GM18508 (cell line): ENCODE results near the gene KLHL25.
"Not testable (repeated sequence)": the region's sequence is repeated elsewhere in the genome, so short reads cannot be mapped to it uniquely, and the experiment has no call there.

Experiments used
- ATAC-seq: cut with Tn5 transposase; IDR thresholded peaks from one replicate; pipeline ENCODE4 v1.9.1; 2021; ENCODE audit warnings: moderate number of reproducible peaks; ENCODE audit not compliant: insufficient read depth, unreplicated experiment

The KLHL25 gene, protein sequence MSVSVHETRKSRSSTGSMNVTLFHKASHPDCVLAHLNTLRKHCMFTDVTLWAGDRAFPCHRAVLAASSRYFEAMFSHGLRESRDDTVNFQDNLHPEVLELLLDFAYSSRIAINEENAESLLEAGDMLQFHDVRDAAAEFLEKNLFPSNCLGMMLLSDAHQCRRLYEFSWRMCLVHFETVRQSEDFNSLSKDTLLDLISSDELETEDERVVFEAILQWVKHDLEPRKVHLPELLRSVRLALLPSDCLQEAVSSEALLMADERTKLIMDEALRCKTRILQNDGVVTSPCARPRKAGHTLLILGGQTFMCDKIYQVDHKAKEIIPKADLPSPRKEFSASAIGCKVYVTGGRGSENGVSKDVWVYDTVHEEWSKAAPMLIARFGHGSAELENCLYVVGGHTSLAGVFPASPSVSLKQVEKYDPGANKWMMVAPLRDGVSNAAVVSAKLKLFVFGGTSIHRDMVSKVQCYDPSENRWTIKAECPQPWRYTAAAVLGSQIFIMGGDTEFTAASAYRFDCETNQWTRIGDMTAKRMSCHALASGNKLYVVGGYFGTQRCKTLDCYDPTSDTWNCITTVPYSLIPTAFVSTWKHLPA

DNA sequence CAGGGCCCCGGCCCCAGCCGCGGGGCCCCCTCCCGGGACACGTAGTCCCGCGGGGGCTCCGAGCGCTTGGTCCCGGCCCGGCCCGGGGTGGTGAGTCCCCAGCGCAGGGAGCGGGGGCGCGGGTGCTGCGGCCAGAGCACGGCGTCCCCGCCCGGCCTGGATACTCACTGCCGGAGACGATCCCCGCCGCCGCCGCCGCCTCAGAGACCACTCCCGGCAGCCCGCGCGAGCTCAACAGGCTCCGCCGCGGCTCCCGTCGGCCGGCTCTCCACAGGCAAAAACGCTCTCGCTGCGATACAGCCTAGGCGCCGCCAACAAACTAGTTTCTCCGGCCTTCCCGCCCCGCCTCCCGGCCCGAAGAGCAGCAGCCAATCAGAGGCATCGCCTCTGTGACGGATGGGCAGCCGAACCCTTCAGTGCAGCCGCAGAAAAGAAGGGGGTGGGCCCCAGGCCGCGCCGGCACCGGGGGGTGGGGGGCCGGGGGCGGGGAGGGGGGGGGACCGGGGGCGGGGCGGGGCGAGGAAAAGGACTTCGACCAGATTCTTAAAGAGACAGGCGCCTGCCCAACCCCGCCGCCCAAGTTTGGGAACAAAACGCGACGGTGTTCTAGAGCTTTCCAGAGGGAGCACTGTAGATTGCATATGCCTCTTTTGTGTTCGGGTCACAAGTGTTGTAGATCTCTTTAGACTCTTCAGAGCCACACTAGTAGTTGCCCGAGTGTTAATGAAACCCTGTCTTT is at the start of gene KLHL25:
Gene KLHL25 (minus strand): TSS at position 328 of the 739 bp plus-strand sequence. CDS start 25,115 bp downstream, outside the sequence.
- ATAC-seq, result peak; percentile 93

DNA sequence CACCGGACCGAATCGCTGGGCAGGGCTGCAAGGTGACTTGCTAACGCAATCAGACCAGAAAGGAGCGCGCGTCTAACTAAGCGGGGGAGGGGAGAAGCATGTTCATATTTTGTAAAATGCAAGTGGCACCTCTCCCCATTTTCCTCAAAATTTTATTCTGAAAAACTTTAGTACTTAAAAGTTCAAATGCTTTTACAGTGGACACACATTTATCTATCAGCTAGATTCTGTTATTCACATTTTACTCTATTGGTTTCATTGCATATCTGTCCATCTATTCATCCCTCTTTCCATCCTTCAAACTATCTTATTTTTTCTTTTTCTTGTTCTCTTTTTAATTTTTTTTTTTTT is 46.1 kb upstream of the KLHL25 start:
- no peak for ATAC-seq

DNA sequence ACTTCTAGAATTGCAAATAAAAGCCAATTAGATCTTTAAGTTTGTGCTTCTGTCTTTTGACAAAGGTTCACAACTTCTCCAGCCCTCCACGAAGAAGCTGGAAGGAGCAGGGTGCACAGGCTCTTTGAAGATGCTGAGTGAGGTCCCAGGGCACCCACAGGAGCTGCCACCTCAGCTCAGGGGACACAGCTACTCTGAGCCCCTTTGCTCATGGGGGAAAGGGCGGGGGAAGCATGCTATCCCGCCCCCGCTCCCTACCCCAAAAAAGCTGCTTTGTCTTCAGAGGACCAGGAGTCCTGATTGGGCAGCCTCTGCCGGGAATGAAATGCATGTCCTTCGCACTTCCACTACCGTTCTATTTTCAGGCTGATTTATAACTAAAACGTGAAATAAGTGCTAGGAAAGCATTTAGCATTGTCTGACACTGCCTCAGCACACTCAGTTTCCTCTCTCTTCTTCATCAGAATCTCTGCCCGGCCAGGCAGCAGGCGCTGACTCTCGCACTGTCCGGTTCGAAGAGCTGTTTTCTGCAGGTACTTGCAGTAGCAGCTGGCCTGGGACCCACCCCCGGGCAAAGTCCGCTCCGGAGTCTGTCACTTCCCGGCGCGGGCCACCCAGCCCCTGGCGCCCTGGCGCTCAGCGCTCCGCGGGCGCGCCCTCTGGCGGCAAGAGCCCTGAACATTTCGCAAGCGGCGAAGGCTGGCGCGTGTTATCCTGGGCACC is 45.5 kb upstream of the KLHL25 start:
- peak; percentile 79 for ATAC-seq

DNA sequence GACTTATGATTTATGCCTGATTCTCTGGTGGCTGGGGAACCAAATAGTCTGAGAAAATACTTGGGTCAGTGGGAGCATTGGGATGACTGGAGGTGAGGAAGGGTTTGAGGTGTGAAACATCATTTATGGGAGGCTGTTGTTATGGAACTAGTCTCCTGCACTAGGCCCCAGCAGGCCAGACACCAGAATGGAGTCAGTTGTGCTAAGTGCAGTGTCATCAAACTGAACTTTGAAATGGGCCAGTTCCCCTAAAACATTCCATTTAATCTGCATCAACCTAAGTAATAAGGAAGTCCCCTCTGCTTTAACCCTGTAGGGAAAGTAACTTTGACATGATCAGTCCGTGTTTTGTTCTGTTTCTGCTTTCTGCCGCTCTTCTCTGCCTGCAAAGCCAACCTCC is 44.9 kb upstream of the KLHL25 start:
- no peak for ATAC-seq

DNA sequence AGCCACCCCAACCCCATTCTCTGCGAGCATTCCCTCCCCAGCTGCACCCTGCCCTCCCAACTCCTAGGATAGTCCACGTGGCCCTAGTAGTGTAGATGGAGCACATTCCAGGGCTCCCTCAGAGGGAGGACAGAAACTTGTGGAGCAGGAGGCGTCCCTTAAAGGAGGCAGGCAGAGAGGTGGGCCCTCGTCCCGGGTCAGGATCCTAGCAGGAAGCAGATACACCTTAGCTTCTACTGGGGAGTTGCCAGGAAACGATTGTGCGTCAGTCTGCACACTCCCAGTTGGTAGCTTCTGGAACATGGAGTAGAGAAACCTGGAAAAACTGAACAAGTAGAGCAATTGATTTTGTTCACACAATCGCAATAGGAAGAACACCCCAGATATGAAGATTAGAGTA is 43.9 kb upstream of the KLHL25 start:
- no peak for ATAC-seq

DNA sequence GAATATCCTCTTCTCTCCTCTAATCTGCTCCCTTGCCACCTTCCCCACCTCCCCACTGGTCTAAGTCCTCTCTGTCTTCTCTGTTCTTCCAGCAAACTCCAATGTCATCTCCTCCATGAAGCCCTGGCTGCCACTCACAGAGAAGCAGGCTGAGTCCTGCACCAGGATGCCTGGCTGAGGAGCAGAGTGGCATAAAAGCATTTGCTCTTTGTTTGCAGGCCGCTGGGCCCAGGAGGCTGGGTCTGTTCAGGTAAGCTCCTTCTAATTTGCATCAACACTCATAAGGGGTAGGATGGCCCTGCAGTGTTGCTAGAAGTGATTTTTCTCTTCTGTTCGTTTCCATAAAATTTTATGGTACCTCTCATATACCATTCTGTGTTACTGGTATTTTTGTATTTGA is 43.2 kb upstream of the KLHL25 start:
- ATAC-seq, result no peak

DNA sequence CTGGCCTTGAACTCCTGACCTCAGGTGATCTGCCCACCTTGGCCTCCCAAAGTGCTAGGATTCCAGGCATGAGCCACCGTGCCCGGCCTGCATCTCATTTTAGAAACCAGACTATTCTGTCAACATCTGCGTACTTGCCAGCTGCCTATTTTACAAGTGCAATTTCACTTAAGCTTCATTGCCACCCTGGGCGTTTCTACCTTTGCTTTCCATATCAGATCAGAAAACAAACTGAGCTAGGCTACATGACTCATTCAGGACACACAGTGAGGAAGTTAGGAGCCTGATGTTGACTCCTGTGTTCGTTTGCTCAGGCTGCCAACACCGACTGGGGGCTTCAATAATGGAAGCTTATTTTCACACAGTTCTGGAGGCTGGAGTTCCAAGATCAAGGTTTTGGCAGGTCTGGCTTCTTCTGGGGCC is 42.3 kb upstream of the KLHL25 start:
- no peak for ATAC-seq

DNA sequence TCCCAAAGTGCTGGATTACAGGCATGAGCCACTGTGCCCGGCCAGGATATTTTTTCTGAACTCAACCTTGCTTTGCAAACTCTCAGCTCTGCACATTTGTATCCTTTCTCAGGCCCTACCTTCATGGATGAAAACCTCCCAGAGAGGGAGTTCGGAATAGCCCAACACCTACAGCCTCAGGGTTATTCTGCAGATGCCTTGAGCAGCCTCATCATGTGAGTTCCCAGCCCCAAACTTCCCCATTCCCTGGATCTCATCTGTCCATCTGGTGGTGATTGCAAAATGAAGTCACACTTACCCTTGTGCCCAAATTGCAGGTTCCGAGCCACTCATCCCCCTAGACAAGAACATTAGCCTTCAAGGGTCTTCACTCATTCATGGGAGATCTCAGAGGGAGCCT is 39.9 kb upstream of the KLHL25 start:
- no peak for ATAC-seq

DNA sequence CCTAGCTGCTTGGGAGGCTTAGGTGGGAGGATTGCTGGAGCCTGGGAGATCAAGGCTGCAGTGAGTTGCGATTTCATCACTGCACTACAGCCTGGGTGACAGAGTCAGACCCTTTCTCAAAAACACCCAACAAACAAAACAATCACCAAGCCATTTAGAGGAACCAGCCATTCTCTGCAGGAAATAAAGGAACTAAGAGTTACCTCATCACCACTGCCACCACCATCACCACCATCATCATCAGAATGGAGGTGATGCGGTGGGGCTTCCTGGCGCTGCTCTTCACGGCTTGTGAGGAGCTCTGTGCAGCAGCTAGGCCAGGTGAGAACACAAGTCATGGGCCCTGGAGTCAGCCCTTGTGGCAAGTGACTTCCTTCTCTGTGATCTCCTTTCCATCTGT is 37.7 kb upstream of the KLHL25 start:
- ATAC-seq, result no peak

DNA sequence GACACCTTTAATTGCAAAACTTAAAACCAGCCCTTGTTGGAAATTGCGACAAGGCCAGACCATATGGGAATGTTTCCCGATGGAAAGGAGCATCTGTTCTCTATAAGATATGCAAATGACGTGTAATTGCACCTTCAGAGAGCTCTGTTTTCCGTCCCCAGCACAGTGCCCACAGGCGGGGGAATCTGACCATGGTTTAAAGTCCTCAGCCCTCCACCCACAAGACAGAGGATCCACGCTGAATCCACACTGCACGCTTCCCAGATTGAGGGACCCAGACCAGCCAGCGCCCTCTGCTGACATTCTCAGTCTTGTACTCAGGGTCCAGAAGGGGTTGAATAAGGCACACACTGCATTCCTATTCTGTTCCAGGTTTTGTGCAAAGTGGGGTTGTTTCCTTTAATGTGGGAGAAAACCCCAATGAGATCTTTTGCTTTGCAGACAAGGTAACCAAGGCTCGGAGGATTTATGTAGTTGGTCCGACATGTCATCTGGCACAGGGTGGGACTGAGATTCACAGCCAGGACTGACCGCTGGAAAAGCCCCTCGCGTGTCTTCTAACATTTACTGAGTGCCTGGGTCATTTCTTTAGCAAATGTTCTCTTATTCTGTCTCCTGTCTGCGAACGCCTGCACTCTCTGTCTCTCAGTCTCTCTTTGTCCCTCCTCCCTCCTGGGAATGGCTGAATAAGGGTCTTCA is 36.8 kb upstream of the KLHL25 start:
- no peak for ATAC-seq

DNA sequence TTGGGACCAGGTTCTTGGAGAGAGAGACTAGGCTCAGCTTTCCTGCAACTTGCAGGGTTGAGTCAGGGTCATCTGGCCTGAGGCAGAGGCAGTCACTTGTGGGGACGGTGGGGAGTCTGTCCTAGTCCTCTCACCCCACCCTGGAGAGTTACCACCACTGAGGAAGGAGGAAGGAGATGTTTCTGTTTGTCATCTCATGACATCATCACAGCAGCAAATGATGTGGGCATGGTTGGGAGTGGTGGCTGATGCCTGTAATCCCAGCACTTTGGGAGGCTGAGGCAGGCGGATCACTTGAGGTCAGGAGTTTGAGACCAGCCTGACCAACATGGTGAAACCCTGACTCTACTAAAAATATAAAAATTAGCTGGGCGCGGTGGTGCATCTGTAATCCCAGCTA is 35.0 kb upstream of the KLHL25 start:
- ATAC-seq, result not testable (repeated sequence)

DNA sequence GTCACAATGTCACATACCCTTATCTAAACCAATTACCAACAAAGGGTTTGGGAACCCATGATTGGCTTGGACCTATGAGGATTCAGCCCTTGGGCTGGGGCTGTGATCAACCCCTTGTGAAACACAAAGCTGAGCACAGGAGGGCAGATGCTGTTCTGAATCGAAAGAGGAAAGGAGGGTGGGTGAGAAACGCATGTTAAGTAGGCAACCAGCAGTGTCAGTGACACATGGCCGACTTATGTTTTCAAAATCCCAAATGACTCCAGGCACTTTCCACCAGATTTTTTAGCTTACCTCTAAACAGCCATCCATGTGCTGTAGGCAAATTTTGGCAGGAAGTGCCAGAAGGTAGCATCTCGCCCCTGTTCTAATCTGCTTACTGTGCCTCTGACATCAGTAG is 34.1 kb upstream of the KLHL25 start:
- no peak for ATAC-seq

DNA sequence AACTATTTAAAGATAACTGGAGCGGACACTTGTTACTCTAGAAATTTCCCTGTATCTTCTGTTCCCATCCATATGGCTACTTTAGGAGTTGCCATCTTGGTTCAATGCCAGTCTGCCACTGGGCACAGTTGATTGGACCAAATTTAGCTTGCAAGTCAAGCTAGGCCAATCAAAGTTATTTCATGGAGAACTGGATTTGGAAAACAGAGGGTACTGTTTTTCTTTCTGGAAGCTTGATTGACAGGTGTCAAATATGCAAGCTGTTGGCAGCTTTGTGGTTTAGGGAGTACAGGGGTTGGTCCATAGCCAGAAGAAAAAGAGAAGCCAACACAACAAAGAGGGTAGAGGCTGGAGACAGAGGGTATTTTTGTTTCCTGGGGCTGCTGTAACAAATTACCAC is 33.4 kb upstream of the KLHL25 start:
- ATAC-seq, result no peak

DNA sequence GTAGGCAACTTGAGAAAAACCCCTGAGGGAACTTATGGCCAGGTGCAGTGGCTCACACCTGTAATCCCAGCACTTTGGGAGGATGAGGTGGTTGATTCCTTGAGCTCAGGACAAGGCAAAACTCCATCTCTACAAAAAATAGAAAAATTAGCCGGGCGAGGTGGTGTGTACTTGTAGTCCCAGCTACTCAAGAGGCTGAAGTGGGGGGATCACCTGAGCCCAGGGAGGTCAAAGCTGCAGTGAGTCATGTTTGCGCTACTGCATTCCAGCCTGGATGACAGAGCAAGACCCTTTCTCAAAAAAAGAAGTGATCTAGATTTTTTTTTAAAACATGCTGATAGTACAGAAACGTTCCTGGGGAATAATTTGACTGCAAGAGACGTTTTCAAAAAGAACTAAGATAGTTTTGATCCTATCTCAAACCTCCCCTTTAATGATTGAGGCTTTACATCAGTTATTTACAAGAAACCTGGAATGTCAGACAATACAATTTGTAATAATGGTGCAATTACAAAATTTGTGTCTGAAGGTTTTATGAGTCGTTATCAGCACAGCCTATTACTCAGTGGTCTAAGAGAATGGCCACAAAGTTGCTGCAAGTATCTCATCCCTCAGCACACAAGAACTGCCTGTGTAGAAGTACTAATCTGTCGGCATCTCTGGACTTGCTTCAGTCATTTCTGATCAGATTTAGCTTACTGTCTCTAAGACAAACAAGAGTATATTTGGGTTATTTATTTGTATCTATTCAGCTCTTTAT is 32.2 kb upstream of the KLHL25 start:
- ATAC-seq, result no peak

DNA sequence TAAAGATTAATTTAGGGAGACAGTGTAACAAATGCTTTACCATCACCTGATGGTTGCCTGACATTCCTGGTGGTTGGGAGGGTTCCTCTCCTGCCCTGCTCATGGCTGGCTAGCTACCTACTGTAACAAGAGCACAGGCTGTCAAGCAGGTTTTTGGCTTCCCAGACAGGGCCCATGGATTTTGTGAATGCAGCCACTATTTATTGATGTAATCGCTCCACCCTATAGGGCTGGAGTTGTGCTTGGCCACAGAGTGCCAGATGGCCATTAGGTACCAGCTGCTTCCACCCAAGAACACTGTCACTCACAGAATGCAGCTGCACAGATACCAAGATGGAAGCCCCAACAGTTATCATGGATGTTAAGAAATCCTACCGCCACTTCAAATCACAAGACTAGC is 31.0 kb upstream of the KLHL25 start:
- no peak for ATAC-seq

DNA sequence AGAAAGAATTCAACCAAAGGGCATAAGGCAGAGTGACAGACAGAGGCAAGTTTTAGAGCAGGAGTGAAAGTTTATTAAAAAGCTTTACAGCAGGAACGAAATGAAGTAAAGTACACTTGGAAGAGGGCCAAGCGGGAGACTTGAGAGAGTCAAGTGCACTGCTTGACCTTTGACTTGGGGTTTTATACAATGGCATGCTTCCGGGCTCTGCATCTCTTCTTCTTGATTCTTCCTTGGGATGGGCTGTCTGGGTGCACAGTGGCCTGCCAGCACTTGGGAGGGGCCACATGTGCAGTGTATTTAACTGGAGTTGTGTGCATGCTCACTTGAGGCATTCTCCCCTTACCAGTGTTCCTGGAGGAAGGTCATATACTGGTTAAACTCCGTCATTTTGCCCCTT is 30.4 kb upstream of the KLHL25 start:
- ATAC-seq, result no peak

DNA sequence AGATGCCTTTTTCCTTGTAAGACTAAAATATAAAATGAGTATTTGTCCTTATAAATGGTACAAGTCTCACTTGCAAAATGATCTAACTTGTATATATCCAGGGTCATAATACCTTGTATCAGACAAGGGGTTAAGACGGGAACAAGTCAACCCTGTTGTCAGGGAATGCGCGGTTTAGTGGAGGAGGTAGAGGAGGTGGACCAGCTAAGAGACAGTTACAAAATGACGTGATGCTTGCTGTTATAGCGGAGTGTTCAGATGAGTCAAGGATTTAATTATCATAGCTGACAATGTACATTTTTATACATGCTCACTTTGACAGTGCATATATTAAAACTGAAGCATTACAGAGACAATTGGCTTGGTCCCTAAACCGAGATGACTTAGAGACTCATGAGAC is 26.8 kb upstream of the KLHL25 start:
- no peak for ATAC-seq

DNA sequence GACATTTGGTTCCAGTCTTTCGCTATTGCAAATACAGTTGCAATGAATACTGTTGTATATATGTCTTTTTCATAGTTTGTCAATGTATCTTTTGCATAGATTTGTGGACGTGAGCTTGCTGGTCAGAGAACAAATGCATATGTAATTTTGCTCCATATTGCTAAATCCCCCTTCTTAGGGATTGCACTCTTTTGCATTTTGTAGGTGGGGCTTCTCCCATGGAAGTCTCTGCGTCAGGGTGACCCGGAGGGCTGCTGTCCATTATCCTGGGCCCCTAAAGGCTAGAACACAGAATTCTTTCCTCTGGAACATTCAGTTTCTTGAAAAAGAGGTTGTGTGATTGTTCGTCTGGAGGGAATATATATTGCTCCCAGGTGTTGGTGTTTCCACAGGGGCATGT is 25.2 kb upstream of the KLHL25 start:
- no peak for ATAC-seq

DNA sequence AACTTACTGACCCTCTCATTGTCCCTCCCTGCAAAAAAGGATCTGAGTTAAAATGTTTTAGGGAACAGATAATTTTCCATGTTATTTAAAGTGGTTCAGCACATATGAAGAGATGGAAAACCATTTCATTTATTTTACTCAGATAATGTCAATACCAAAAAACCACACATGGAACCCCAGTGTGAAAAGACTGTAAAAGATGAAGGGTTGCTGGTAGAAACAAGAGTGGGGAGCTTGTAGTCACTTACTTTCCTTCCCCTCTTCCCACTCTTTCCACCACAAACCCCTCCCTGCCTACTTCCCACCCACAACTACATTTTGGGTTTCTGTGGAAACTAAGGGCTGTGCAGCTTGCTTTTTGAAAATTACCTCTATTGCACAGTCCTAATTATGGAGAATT is 18.5 kb upstream of the KLHL25 start:
- no peak for ATAC-seq

DNA sequence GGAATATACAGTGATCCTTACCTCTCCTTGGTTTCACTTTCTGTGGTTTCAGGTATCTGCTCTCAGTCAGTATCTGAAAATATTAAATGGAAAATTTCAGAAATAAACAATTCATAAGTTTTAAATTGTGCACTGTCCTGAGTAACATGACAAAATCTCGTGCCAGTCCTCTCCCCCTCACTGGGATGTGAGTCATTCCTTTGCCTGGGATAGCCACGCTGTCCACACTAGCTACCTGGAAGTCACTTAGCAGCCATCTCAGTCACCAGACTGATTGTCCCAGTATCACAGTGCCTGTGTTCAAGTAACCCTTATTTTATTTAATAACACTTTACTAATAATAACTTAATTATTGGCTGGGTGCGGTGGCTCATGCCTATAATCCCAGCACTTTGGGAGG is 15.3 kb upstream of the KLHL25 start:
- ATAC-seq, result no peak
